KMS-11 (cell line): ENCODE data around the gene TEAD1.

Experiments
- H2AFZ ChIP-seq: fragments of 200-600 bp; sonication (generic); 2 replicates; pipeline ENCODE4 v1.6.1; 2016; ENCODE audit warnings: antibody characterized with exemption, mixed run types, low read depth
- H3K27ac ChIP-seq: fragments of 200-600 bp; sonication (generic); 2 replicates; pipeline ENCODE4 v1.6.1; 2016; ENCODE audit warnings: mild to moderate bottlenecking, mixed run types
- H3K27me3 ChIP-seq: fragments of 200-600 bp; sonication (generic); 2 replicates; pipeline ENCODE4 v1.6.1; 2017; ENCODE audit warnings: mild to moderate bottlenecking, low read depth, mixed run types, moderate library complexity; ENCODE audit not compliant: insufficient read depth
- H3K36me3 ChIP-seq: fragments of 200-600 bp; sonication (generic); 2 replicates; pipeline ENCODE4 v1.6.1; 2017; ENCODE audit warnings: mild to moderate bottlenecking, mixed run types; ENCODE audit not compliant: insufficient read depth
- H3K4me1 ChIP-seq: fragments of 200-600 bp; sonication (generic); 2 replicates; pipeline ENCODE4 v1.6.1; 2016; ENCODE audit warnings: mild to moderate bottlenecking, low read depth, mixed run types; ENCODE audit not compliant: poor library complexity, severe bottlenecking
- H3K4me2 ChIP-seq: fragments of 200-600 bp; sonication (generic); 2 replicates; pipeline ENCODE4 v1.7.0; 2016; ENCODE audit warnings: mild to moderate bottlenecking, mixed run types
- H3K4me3 ChIP-seq: fragments of 200-600 bp; sonication (generic); IDR thresholded peaks from 2 replicates; pipeline ENCODE4 v1.6.1; 2017; ENCODE audit warnings: low read depth, low read length, mixed read lengths; ENCODE audit not compliant: insufficient read depth
- H3K79me2 ChIP-seq: fragments of 200-600 bp; sonication (generic); 2 replicates; pipeline ENCODE4 v1.6.1; 2016; ENCODE audit warnings: low read depth, mixed run types; ENCODE audit not compliant: insufficient read depth
- H3K9ac ChIP-seq: fragments of 200-600 bp; sonication (generic); 2 replicates; pipeline ENCODE4 v1.6.1; 2016; ENCODE audit warnings: mild to moderate bottlenecking, mixed run types
- H4K20me1 ChIP-seq: fragments of 200-600 bp; sonication (generic); 2 replicates; pipeline ENCODE4 v1.6.1; 2016; ENCODE audit warnings: mild to moderate bottlenecking, mixed run types; ENCODE audit not compliant: insufficient read depth
- TF ChIP-seq, protein P1 (sequence below): fragments of 200-600 bp; sonication (generic); conservative IDR thresholded peaks from 2 replicates; pipeline ENCODE4 v1.6.1; 2017; ENCODE audit warnings: low read depth, mild to moderate bottlenecking, antibody characterized with exemption, low read length, moderate library complexity, mixed read lengths

Gene TEAD1

DNA sequence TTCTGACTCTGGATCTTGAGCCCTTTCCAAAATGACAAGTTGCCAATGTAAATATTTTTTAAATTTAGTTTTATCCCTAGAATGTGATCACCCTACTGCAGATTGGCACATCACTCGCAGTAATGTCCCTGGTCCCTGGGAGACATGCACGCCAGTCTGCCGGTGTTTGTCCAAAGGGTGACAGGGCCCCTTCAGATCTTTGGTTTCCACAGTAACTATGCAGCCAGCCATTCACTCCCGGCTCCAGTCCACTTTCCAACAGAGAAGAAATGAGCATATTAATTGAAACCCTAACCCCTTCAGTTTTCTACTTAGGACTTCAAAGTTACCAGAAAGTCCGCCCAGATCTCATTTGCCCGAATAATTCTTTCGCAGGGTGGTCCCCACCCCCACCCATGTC lies 309.1 kb downstream of the TEAD1 start:
- TF ChIP-seq, protein P1, sequence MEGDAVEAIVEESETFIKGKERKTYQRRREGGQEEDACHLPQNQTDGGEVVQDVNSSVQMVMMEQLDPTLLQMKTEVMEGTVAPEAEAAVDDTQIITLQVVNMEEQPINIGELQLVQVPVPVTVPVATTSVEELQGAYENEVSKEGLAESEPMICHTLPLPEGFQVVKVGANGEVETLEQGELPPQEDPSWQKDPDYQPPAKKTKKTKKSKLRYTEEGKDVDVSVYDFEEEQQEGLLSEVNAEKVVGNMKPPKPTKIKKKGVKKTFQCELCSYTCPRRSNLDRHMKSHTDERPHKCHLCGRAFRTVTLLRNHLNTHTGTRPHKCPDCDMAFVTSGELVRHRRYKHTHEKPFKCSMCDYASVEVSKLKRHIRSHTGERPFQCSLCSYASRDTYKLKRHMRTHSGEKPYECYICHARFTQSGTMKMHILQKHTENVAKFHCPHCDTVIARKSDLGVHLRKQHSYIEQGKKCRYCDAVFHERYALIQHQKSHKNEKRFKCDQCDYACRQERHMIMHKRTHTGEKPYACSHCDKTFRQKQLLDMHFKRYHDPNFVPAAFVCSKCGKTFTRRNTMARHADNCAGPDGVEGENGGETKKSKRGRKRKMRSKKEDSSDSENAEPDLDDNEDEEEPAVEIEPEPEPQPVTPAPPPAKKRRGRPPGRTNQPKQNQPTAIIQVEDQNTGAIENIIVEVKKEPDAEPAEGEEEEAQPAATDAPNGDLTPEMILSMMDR, result no peak
- Histone ChIP-seq H3K27me3 (no peaks in the 10 kb centered on the region), H3K79me2 (no peaks in the 10 kb centered on the region), H3K27ac (no peak overlapping the region), H3K9ac (no peak overlapping the region), H3K4me1 (no peaks in the 10 kb centered on the region), H3K36me3 (no peaks in the 10 kb centered on the region), H2AFZ (no peak overlapping the region), H3K4me3 (no peak overlapping the region), H4K20me1 (no peaks in the 10 kb centered on the region), H3K4me2 (no peak overlapping the region)

DNA sequence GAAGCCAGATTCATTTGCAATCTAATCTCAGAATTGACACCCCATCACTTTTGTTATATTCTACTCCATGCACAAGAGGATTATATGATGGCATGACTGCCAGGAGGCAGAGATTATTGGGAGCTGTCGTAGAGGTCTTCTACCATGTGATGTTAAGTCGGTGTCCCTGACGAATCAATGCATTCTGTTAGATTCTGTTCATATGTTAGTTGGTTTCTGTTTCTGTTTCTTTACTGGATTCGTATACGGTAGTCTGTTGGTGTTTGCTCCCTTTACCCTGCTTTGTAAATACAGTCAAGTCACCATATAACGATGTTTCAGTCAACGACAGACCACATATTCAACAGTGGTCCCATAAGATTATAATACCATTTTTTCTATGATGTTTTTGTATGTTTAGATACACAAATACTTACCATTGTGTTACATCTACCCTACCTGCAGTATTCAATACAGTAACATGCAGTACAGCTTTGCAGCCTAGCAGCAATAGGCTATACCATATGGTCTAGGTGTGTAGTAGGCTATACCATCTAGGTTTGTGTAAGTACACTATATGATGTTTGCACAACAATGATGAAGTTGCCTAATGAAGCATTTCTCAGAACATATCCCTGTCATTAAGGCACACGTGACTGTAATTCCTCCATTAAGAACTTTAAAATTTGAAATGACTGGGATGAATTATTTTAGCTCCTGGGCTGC lies 312.1 kb downstream of the TEAD1 start:
- Histone ChIP-seq H3K27ac (no peak overlapping the region), H3K36me3 (no peaks in the 10 kb centered on the region), H3K27me3 (no peaks in the 10 kb centered on the region), H4K20me1 (no peaks in the 10 kb centered on the region), H3K4me3 (no peak overlapping the region), H3K79me2 (no peaks in the 10 kb centered on the region), H3K4me2 (no peak overlapping the region), H2AFZ (no peak overlapping the region), H3K9ac (no peak overlapping the region), H3K4me1 (no peaks in the 10 kb centered on the region)
- TF ChIP-seq, protein P1, result no peak

DNA sequence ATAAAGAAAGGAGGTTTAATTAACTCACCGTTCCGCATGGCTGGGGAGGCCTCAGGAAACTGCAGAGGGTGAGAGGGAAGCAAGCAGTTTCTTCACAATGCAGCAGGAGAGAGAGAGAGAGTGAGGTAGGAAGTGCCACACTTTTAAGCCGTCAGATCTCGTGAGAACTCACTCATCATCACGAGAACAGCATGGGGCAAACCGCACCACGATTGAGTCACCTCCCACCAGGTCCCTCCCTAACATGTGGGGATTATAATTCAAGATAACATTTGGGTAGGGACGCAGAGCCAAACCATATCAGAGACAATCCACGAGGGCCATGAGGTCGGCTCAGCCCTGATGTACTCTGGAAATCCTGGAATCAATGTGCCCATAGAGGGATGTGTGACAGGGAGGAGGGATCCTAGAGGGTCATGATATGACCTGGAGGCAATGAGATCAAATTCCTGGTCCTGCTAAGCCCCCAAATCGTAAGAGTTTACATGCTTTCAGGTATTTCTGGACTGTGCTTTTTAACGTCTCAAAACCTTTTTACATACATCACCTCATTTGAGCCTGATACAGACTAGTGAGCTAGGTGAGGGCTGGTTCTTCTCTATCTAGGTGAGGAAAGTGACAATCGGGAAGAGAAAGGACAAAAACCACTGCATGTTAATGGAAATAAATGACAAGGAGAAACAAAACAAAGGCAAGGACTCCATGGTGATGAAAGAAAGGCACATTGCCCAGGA lies 315.4 kb downstream of the TEAD1 start:
- Histone ChIP-seq H3K27me3 (no peaks in the 10 kb centered on the region), H3K36me3 (no peaks in the 10 kb centered on the region), H2AFZ (no peak overlapping the region), H3K4me2 (no peak overlapping the region), H3K79me2 (no peaks in the 10 kb centered on the region), H3K4me1 (no peaks in the 10 kb centered on the region), H3K27ac (no peak overlapping the region), H4K20me1 (no peaks in the 10 kb centered on the region), H3K9ac (no peak overlapping the region), H3K4me3 (no peak overlapping the region)
- TF ChIP-seq, protein P1, result no peak

GRCh38 chr11:12990162-12990480 lies 315.9 kb downstream of the TEAD1 start:
- H2AFZ ChIP-seq, result no peak overlapping the region

More at GRCh38 chr11:12990162-12990480, 315.9 kb downstream of the TEAD1 start:
- Histone ChIP-seq H3K36me3 (no peaks in the 10 kb centered on the region), H3K4me2 (no peak overlapping the region), H4K20me1 (no peaks in the 10 kb centered on the region), H3K9ac (no peak overlapping the region), H3K4me3 (no peak overlapping the region), H3K27me3 (no peaks in the 10 kb centered on the region), H3K4me1 (no peaks in the 10 kb centered on the region), H3K79me2 (no peaks in the 10 kb centered on the region), H3K27ac (no peak overlapping the region)
- TF ChIP-seq, protein P1, result no peak
